ENCODE data around the gene FFAR4. TPM values are rescaled to one million over a fixed set of nuclear protein-coding genes. Genes with fewer than 3 reads are reported as not detected.

FFAR4 gene
- total RNA-seq, 1 experiment from 2014 or later: not detected

- Histone ChIP-seq H3K4me3 (ENCODE audit: insufficient read depth, low read depth, low read length) (no peak overlapping the region), H3K36me3 (replicated peaks; ENCODE audit: control insufficient read depth, insufficient read depth, low read length) (no peaks in the 10 kb centered on the region), H3K27me3 (ENCODE audit: control insufficient read depth, insufficient read depth, low read length) (no peaks in the 10 kb centered on the region)
- peak; percentile 82 for DNase-seq
Observed at GRCh38 chr10:93554760-93555432, 11.6 kb upstream of the FFAR4 start.

GRCh38 chr10:93559490-93559889, 7.0 kb upstream of the FFAR4 start:
- Histone ChIP-seq H3K4me3 (ENCODE audit: insufficient read depth, low read depth, low read length) (no peak overlapping the region), H3K36me3 (replicated peaks; ENCODE audit: control insufficient read depth, insufficient read depth, low read length) (no peaks in the 10 kb centered on the region), H3K27me3 (ENCODE audit: control insufficient read depth, insufficient read depth, low read length) (peaks cover 8% of the 10 kb centered on the region)
- DNase-seq: no peak

- Histone ChIP-seq H3K27me3 (ENCODE audit: control insufficient read depth, insufficient read depth, low read length) (peaks cover 18% of the 10 kb centered on the region), H3K36me3 (replicated peaks; ENCODE audit: control insufficient read depth, insufficient read depth, low read length) (no peaks in the 10 kb centered on the region), H3K4me3 (ENCODE audit: insufficient read depth, low read depth, low read length) (no peak overlapping the region)
- no peak for DNase-seq
Observed at GRCh38 chr10:93560541-93560940, 5.9 kb upstream of the FFAR4 start.

- no peaks in the 10 kb centered on the region for H3K36me3 ChIP-seq (replicated peaks; ENCODE audit: control insufficient read depth, insufficient read depth, low read length)
- no peak overlapping the region for H3K4me3 ChIP-seq (ENCODE audit: insufficient read depth, low read depth, low read length)
- H3K27me3 ChIP-seq (ENCODE audit: control insufficient read depth, insufficient read depth, low read length): peaks cover 60% of the 10 kb centered on the region
- no peak for DNase-seq
Observed at GRCh38 chr10:93565446-93565845, 1.0 kb upstream of the FFAR4 start.

- Histone ChIP-seq H3K27me3 (ENCODE audit: control insufficient read depth, insufficient read depth, low read length) (peaks cover 74% of the 10 kb centered on the region), H3K4me3 (ENCODE audit: insufficient read depth, low read depth, low read length) (peak overlapping the region; percentile 49)
Observed at GRCh38 chr10:93567277-93568104, 1.0 kb downstream of the FFAR4 start.

GRCh38 chr10:93568105-93568390, 1.6 kb downstream of the FFAR4 start:
- H3K4me3 ChIP-seq (ENCODE audit: insufficient read depth, low read depth, low read length): no peak overlapping the region
- H3K27me3 ChIP-seq (ENCODE audit: control insufficient read depth, insufficient read depth, low read length): peaks cover 79% of the 10 kb centered on the region
- H3K36me3 ChIP-seq (replicated peaks; ENCODE audit: control insufficient read depth, insufficient read depth, low read length): no peaks in the 10 kb centered on the region
- peak; percentile 51 for DNase-seq

More at GRCh38 chr10:93567277-93568104, 1.0 kb downstream of the FFAR4 start:
- DNase-seq: peak; percentile 25
- H3K36me3 ChIP-seq (replicated peaks; ENCODE audit: control insufficient read depth, insufficient read depth, low read length): no peaks in the 10 kb centered on the region

- H3K27me3 ChIP-seq (ENCODE audit: control insufficient read depth, insufficient read depth, low read length): peaks cover 67% of the 10 kb centered on the region
- no peak overlapping the region for H3K4me3 ChIP-seq (ENCODE audit: insufficient read depth, low read depth, low read length)
- no peak for DNase-seq
- no peaks in the 10 kb centered on the region for H3K36me3 ChIP-seq (replicated peaks; ENCODE audit: control insufficient read depth, insufficient read depth, low read length)
Observed at GRCh38 chr10:93570383-93570782, 3.9 kb downstream of the FFAR4 start.

- no peak for DNase-seq
Observed at GRCh38 chr10:93572606-93573005, 6.1 kb downstream of the FFAR4 start.

GRCh38 chr10:93573051-93573909, 6.8 kb downstream of the FFAR4 start:
- Histone ChIP-seq H3K36me3 (replicated peaks; ENCODE audit: control insufficient read depth, insufficient read depth, low read length) (no peaks in the 10 kb centered on the region), H3K4me3 (ENCODE audit: insufficient read depth, low read depth, low read length) (no peak overlapping the region), H3K27me3 (ENCODE audit: control insufficient read depth, insufficient read depth, low read length) (peaks cover 38% of the 10 kb centered on the region)
- DNase-seq: no peak

More at GRCh38 chr10:93572606-93573005, 6.1 kb downstream of the FFAR4 start:
- Histone ChIP-seq H3K27me3 (ENCODE audit: control insufficient read depth, insufficient read depth, low read length) (peaks cover 45% of the 10 kb centered on the region), H3K36me3 (replicated peaks; ENCODE audit: control insufficient read depth, insufficient read depth, low read length) (no peaks in the 10 kb centered on the region), H3K4me3 (ENCODE audit: insufficient read depth, low read depth, low read length) (no peak overlapping the region)

GRCh38 chr10:93573924-93574323, 7.5 kb downstream of the FFAR4 start:
- no peaks in the 10 kb centered on the region for H3K36me3 ChIP-seq (replicated peaks; ENCODE audit: control insufficient read depth, insufficient read depth, low read length)

GRCh38 chr10:93576888-93577287, 10.4 kb downstream of the FFAR4 start:
- no peak overlapping the region for H3K4me3 ChIP-seq (ENCODE audit: insufficient read depth, low read depth, low read length)
- no peak for DNase-seq
- no peaks in the 10 kb centered on the region for H3K36me3 ChIP-seq (replicated peaks; ENCODE audit: control insufficient read depth, insufficient read depth, low read length)
- H3K27me3 ChIP-seq (ENCODE audit: control insufficient read depth, insufficient read depth, low read length): peaks cover 10% of the 10 kb centered on the region; the same call in 1 of the 2 replicates

More at GRCh38 chr10:93573924-93574323, 7.5 kb downstream of the FFAR4 start:
- DNase-seq: no peak
- Histone ChIP-seq H3K4me3 (ENCODE audit: insufficient read depth, low read depth, low read length) (no peak overlapping the region), H3K27me3 (ENCODE audit: control insufficient read depth, insufficient read depth, low read length) (peaks cover 32% of the 10 kb centered on the region)

- Histone ChIP-seq H3K4me3 (ENCODE audit: insufficient read depth, low read depth, low read length) (no peak overlapping the region), H3K36me3 (replicated peaks; ENCODE audit: control insufficient read depth, insufficient read depth, low read length) (no peaks in the 10 kb centered on the region), H3K27me3 (ENCODE audit: control insufficient read depth, insufficient read depth, low read length) (peaks cover 4% of the 10 kb centered on the region; the same call in 1 of the 2 replicates)
- no peak for DNase-seq
Observed at GRCh38 chr10:93577565-93577964, 11.1 kb downstream of the FFAR4 start.

- Histone ChIP-seq H3K4me3 (ENCODE audit: insufficient read depth, low read depth, low read length) (no peak overlapping the region), H3K27me3 (ENCODE audit: control insufficient read depth, insufficient read depth, low read length) (no peaks in the 10 kb centered on the region), H3K36me3 (replicated peaks; ENCODE audit: control insufficient read depth, insufficient read depth, low read length) (no peaks in the 10 kb centered on the region)
- DNase-seq: no peak
Observed at GRCh38 chr10:93579089-93579488, 12.6 kb downstream of the FFAR4 start.

GRCh38 chr10:93579985-93580711, 13.7 kb downstream of the FFAR4 start:
- Histone ChIP-seq H3K4me3 (ENCODE audit: insufficient read depth, low read depth, low read length) (no peak overlapping the region), H3K27me3 (ENCODE audit: control insufficient read depth, insufficient read depth, low read length) (no peaks in the 10 kb centered on the region), H3K36me3 (replicated peaks; ENCODE audit: control insufficient read depth, insufficient read depth, low read length) (no peaks in the 10 kb centered on the region)
- DNase-seq: no peak
